Ishikawa (cell line): ENCODE measurements around the gene COG7.

Experiments
- EGR1 ChIP-seq: IDR thresholded peaks from 2 replicates; pipeline ENCODE4 v1.6.1; 2012
- EP300 ChIP-seq: IDR thresholded peaks from 2 replicates; pipeline ENCODE4 v1.6.1; 2012; ENCODE audit warnings: borderline replicate concordance
- RAD21 ChIP-seq: IDR thresholded peaks from 2 replicates; pipeline ENCODE4 v1.6.1; 2012; ENCODE audit warnings: low read depth
- REST ChIP-seq: IDR thresholded peaks from 2 replicates; pipeline ENCODE4 v1.6.1; 2012; ENCODE audit warnings: low read depth, mild to moderate bottlenecking
- TAF1 ChIP-seq: IDR thresholded peaks from 2 replicates; pipeline ENCODE4 v1.6.1; 2012; ENCODE audit warnings: low read depth, mild to moderate bottlenecking
- YY1 ChIP-seq: IDR thresholded peaks from 2 replicates; pipeline ENCODE4 v1.6.1; 2012; ENCODE audit warnings: low read depth

GRCh38 chr16:23496821-23497542 is 44.0 kb upstream of the COG7 start:
- TF ChIP-seq EGR1 (no peak), REST (no peak), RAD21 (no peak), YY1 (no peak), TAF1 (no peak), EP300 (no peak)
